MM.1S (cell line): ENCODE data around the gene BANK1.

Experiments used
- EZH2 ChIP-seq: fragments of 300-600 bp; sonication (generic); optimal IDR thresholded peaks from 2 replicates; pipeline ENCODE3; 2017; ENCODE audit warnings: low read depth, mild to moderate bottlenecking, antibody characterized with exemption, low read length, mixed read lengths
- TF ChIP-seq, protein P1 (sequence below): fragments of 300-600 bp; sonication (generic); IDR thresholded peaks from 2 replicates; pipeline ENCODE4 v1.5.1; 2016; ENCODE audit warnings: antibody characterized with exemption, low read length, mixed read lengths

DNA sequence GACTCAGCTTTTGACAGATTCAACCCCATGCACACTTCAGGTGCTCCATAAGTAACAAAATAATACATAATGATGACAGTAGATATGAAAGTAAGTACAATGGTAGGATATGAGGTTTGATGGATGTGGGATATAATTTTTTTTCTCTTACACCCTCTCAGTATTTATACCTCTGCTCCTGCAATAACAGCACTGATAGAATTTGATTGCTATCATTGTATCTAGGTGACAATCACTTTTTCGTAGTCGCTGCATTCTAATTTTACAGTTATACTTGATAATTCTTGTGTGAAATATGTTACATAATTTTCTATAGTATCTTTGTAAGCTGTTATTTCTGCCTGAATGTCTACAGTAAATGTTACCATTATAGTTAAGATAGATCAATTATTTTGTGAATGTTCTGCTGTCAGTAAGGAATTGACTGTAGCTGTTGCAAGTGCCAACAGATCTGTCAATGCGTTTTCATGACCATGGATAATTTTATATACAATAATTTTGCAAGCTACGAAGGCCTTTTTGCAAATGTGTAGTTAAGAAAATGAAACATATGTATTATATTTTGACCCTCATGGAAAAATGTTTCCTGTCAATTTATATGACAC, 128.9 kb downstream of the BANK1 start:
- TF ChIP-seq, protein P1, sequence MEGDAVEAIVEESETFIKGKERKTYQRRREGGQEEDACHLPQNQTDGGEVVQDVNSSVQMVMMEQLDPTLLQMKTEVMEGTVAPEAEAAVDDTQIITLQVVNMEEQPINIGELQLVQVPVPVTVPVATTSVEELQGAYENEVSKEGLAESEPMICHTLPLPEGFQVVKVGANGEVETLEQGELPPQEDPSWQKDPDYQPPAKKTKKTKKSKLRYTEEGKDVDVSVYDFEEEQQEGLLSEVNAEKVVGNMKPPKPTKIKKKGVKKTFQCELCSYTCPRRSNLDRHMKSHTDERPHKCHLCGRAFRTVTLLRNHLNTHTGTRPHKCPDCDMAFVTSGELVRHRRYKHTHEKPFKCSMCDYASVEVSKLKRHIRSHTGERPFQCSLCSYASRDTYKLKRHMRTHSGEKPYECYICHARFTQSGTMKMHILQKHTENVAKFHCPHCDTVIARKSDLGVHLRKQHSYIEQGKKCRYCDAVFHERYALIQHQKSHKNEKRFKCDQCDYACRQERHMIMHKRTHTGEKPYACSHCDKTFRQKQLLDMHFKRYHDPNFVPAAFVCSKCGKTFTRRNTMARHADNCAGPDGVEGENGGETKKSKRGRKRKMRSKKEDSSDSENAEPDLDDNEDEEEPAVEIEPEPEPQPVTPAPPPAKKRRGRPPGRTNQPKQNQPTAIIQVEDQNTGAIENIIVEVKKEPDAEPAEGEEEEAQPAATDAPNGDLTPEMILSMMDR = no peak
- no peak for TF ChIP-seq EZH2
